Measurements from ENCODE around the gene MROH2A. TPM values are rescaled to one million over a fixed set of nuclear protein-coding genes. Genes with fewer than 3 reads are reported as not detected.

Gene MROH2A
- total and polyA plus RNA-seq, 10 donors, result 0.27 to 1.5 (median 0.43) TPM; not detected in 7

DNA sequence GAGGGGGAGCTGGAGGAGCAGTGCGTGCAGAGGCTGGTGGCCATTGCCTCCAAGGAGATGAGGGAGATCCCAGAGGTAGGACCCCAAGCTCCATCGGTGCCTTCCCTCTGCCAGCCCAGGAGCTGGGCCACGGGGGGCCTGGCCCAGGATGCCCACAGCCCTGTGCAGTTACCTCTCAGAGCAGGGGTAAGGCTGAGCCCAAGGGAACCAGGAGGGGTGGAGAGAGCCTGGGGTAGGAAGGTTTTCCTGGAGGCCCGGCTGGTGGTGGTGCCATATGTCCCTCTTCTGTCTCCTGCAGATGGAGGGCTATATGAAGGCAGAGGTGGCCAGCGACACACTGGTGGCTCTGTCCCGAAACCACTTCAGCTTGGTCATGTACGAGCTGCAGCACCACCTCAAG lies 11.4 kb downstream of the MROH2A start:
- Histone ChIP-seq H3K9me3 (no peaks in the 10 kb centered on the region), H3K4me3 (no peak overlapping the region), H3K4me1 (no peaks in the 10 kb centered on the region), H3K36me3 (no peaks in the 10 kb centered on the region), H3K27ac (no peak overlapping the region), H3K27me3 (replicated peaks in 1 of 7) (peaks cover 0 to 28% (median 0%) of the 10 kb centered on the region in 7 donors)
- peak; percentile 50 for DNase-seq
- TF ChIP-seq CTCF (IDR thresholded peaks at IDR 0.05 in 8 of 11, conservative IDR thresholded peaks at IDR 0.05 in 3 of 11), result no peak
- TF ChIP-seq POLR2A (IDR thresholded peaks at IDR 0.05), result no peak
- TF ChIP-seq POLR2AphosphoS5 (IDR thresholded peaks at IDR 0.05), result no peak
- intact Hi-C loops (cut with DNase I; ENCODE audit: low total_unique reads), result no loop called here
- 82 to 95% (median 90%) methylated on average over 6 to 7 of the region's 7 CpGs for WGBS, 5 donors

GRCh38 chr2:233791151-233791882 lies 13.2 kb downstream of the MROH2A start:
- Histone ChIP-seq H3K36me3 (no peaks in the 10 kb centered on the region), H3K4me1 (no peaks in the 10 kb centered on the region), H3K4me3 (no peak overlapping the region), H3K27me3 (replicated peaks in 1 of 7) (peaks cover 0 to 14% (median 0%) of the 10 kb centered on the region in 7 donors), H3K27ac (no peak overlapping the region), H3K9me3 (no peaks in the 10 kb centered on the region)
- TF ChIP-seq POLR2AphosphoS5 (IDR thresholded peaks at IDR 0.05), result no peak
- no peak for TF ChIP-seq POLR2A (IDR thresholded peaks at IDR 0.05)
- TF ChIP-seq CTCF (IDR thresholded peaks at IDR 0.05 in 8 of 11, conservative IDR thresholded peaks at IDR 0.05 in 3 of 11), result no peak
- peak; percentile 41 for DNase-seq
- WGBS, 5 donors, result 85 to 90% (median 87%) methylated on average over 18 of the region's 18 CpGs
- intact Hi-C loops (cut with DNase I; ENCODE audit: low total_unique reads), result no loop called here

DNA sequence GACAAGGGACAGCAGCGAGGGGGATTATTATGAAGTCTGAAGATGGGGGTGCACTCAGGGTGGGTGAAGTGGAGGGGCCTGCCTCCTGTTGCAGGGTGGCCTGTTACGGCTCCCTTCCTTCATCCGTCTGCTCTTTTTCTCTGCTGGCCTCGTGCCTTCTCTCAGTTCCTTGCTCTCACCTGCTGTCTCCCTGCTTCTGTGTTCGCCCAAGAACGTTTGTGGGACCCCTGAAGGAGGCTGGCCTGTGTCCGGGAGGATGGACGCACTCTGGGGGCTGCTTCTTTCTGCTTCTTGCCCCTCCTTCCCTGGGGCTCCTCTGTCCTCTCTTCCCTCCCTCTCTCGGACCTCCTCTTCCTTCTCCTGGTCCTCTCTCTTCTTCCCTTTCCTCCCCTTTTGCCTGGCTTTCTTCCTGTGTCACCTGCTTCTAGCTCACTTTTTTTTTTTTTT lies 13.8 kb downstream of the MROH2A start:
- TF ChIP-seq POLR2A (IDR thresholded peaks at IDR 0.05) (no peak), CTCF (IDR thresholded peaks at IDR 0.05 in 8 of 11, conservative IDR thresholded peaks at IDR 0.05 in 3 of 11) (no peak), POLR2AphosphoS5 (IDR thresholded peaks at IDR 0.05) (no peak)
- intact Hi-C loops (cut with DNase I; ENCODE audit: low total_unique reads), result no loop called here
- Histone ChIP-seq H3K4me3 (no peak overlapping the region), H3K27me3 (replicated peaks in 1 of 7) (peaks cover 0 to 14% (median 0%) of the 10 kb centered on the region in 7 donors), H3K4me1 (no peaks in the 10 kb centered on the region), H3K36me3 (no peaks in the 10 kb centered on the region), H3K9me3 (no peaks in the 10 kb centered on the region), H3K27ac (no peak overlapping the region)
- WGBS, 5 donors, result 76 to 89% (median 80%) methylated on average over 9 of the region's 9 CpGs
- DNase-seq, result peak; percentile 48

DNA sequence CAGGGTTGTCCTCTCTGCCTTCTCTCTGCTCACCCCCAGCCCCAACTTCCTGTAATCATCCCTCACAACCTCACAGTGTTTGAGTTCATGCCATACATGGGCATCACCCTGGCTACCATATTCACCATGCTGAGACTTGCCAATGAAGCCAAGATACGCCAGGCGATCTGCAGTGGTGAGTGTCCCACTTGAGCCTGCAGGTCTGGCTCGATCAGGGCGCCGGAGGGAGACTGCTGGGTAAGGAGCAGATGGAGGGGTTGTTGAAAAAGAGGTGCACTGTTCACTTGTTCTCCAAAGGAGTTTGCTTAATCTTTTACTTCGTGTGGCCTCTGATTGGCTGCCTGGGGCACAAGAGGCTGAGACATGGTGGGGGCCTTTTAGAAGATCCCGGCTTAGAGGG lies 14.6 kb downstream of the MROH2A start:
- Histone ChIP-seq H3K4me3 (no peak overlapping the region), H3K27ac (no peak overlapping the region), H3K4me1 (no peaks in the 10 kb centered on the region), H3K27me3 (replicated peaks in 1 of 7) (peaks cover 0 to 14% (median 0%) of the 10 kb centered on the region in 7 donors), H3K9me3 (no peaks in the 10 kb centered on the region), H3K36me3 (no peaks in the 10 kb centered on the region)
- no peak for DNase-seq
- intact Hi-C loops (cut with DNase I; ENCODE audit: low total_unique reads), result no loop called here
- WGBS, 5 donors, result 84 to 97% (median 90%) methylated on average over 7 of the region's 7 CpGs
- TF ChIP-seq CTCF (IDR thresholded peaks at IDR 0.05 in 8 of 11, conservative IDR thresholded peaks at IDR 0.05 in 3 of 11) (no peak), POLR2AphosphoS5 (IDR thresholded peaks at IDR 0.05) (no peak), POLR2A (IDR thresholded peaks at IDR 0.05) (no peak)

All from spleen (tissue), 11 donors.